DOHH2 (cell line): ENCODE data around the gene DDX51.

Experiments
- H3F3A ChIP-seq: fragments of 200-600 bp; sonication (generic), shearing (Covaris generic); 2 replicates; pipeline ENCODE4 v1.6.0; 2016; ENCODE audit warnings: antibody characterized with exemption, mild to moderate bottlenecking; ENCODE audit not compliant: control insufficient read depth, insufficient read depth
- H3K27ac ChIP-seq: fragments of 200-600 bp; sonication (generic); 2 replicates; pipeline ENCODE4 v1.5.1; 2014; ENCODE audit warnings: low read depth, mild to moderate bottlenecking, low read length, moderate library complexity
- H3K27me3 ChIP-seq: fragments of 200-600 bp; sonication (generic); 2 replicates; pipeline ENCODE4 v1.6.1; 2014; ENCODE audit warnings: mild to moderate bottlenecking, low read length, mixed read lengths; ENCODE audit not compliant: control insufficient read depth
- H3K36me3 ChIP-seq: fragments of 200-600 bp; sonication (generic); 2 replicates; pipeline ENCODE4 v1.6.1; 2014; ENCODE audit warnings: mild to moderate bottlenecking, low read length, moderate library complexity, mixed read lengths; ENCODE audit not compliant: control insufficient read depth
- H3K4me1 ChIP-seq: fragments of 200-600 bp; sonication (generic); 2 replicates; pipeline ENCODE4 v1.6.1; 2014; ENCODE audit warnings: mild to moderate bottlenecking, low read length, mixed read lengths; ENCODE audit not compliant: control insufficient read depth
- H3K4me2 ChIP-seq: fragments of 200-600 bp; sonication (generic); 2 replicates; pipeline ENCODE4 v1.6.0; 2014; ENCODE audit warnings: mild to moderate bottlenecking, low read length, moderate library complexity
- H3K4me3 ChIP-seq: fragments of 200-600 bp; sonication (generic); 2 replicates; pipeline ENCODE4 v1.5.1; 2014; ENCODE audit warnings: mild to moderate bottlenecking, low read length, mixed read lengths
- H3K79me2 ChIP-seq: fragments of 200-600 bp; sonication (generic); 2 replicates; pipeline ENCODE4 v1.6.1; 2014; ENCODE audit warnings: mild to moderate bottlenecking, low read length, mixed read lengths; ENCODE audit not compliant: control insufficient read depth
- H3K9me2 ChIP-seq: fragments of 200-600 bp; sonication (generic); replicated peaks from 2 replicates; pipeline ENCODE4 v1.6.1; 2014; ENCODE audit warnings: mild to moderate bottlenecking, low read length, mixed read lengths; ENCODE audit not compliant: control insufficient read depth
- H3K9me3 ChIP-seq: fragments of 200-600 bp; sonication (generic); 2 replicates; pipeline ENCODE4 v1.6.1; 2014; ENCODE audit warnings: antibody characterized with exemption, low read length, mixed read lengths; ENCODE audit not compliant: control insufficient read depth, insufficient read depth
- H4K20me1 ChIP-seq: fragments of 200-600 bp; sonication (generic); 2 replicates; pipeline ENCODE4 v1.6.0; 2014; ENCODE audit warnings: low read depth, mild to moderate bottlenecking, antibody characterized with exemption, low read length, moderate library complexity; ENCODE audit not compliant: control insufficient read depth, insufficient read depth
- CTCF ChIP-seq: fragments of 200-600 bp; sonication (generic); IDR thresholded peaks from one replicate; pipeline ENCODE4 v1.5.1; 2014; ENCODE audit warnings: antibody characterized with exemption, mild to moderate bottlenecking, low read depth, low read length; ENCODE audit not compliant: poor library complexity, severe bottlenecking
- EZH2phosphoT487 ChIP-seq: fragments of 200-600 bp; sonication (generic); IDR thresholded peaks from 2 replicates; pipeline ENCODE4 v1.6.1; 2017; ENCODE audit warnings: borderline replicate concordance, mild to moderate bottlenecking, antibody characterized with exemption, low read length, moderate library complexity, mixed read lengths

The DDX51 gene

GRCh38 chr12:132160016-132160415, 15.9 kb upstream of the DDX51 start:
- Histone ChIP-seq H3K36me3 (peaks cover 35% of the 10 kb centered on the region), H3K79me2 (no peaks in the 10 kb centered on the region), H4K20me1 (no peaks in the 10 kb centered on the region), H3F3A (peaks cover 22% of the 10 kb centered on the region), H3K27ac (no peak overlapping the region), H3K9me2 (no peaks in the 10 kb centered on the region), H3K4me1 (no peaks in the 10 kb centered on the region), H3K4me2 (no peak overlapping the region), H3K9me3 (peaks cover 28% of the 10 kb centered on the region), H3K27me3 (no peaks in the 10 kb centered on the region), H3K4me3 (no peak overlapping the region)
- TF ChIP-seq CTCF (no peak), EZH2phosphoT487 (no peak)

GRCh38 chr12:132159555-132160003, 15.5 kb upstream of the DDX51 start:
- Histone ChIP-seq H3K9me2 (no peaks in the 10 kb centered on the region), H3K4me3 (no peak overlapping the region), H3K4me1 (no peaks in the 10 kb centered on the region), H3K79me2 (no peaks in the 10 kb centered on the region), H3K4me2 (no peak overlapping the region), H3K9me3 (peaks cover 28% of the 10 kb centered on the region), H3K36me3 (peaks cover 35% of the 10 kb centered on the region), H3K27ac (no peak overlapping the region), H3F3A (peaks cover 22% of the 10 kb centered on the region), H3K27me3 (no peaks in the 10 kb centered on the region), H4K20me1 (no peaks in the 10 kb centered on the region)
- TF ChIP-seq EZH2phosphoT487 (no peak), CTCF (no peak)

- Histone ChIP-seq H3K4me1 (no peaks in the 10 kb centered on the region), H3K36me3 (peaks cover 35% of the 10 kb centered on the region), H3K27ac (no peak overlapping the region), H3K79me2 (no peaks in the 10 kb centered on the region), H3K4me2 (no peak overlapping the region), H4K20me1 (no peaks in the 10 kb centered on the region), H3F3A (peaks cover 22% of the 10 kb centered on the region), H3K9me2 (no peaks in the 10 kb centered on the region), H3K27me3 (no peaks in the 10 kb centered on the region), H3K9me3 (peaks cover 28% of the 10 kb centered on the region), H3K4me3 (no peak overlapping the region)
- no peak for TF ChIP-seq EZH2phosphoT487
- TF ChIP-seq CTCF = no peak
Measured at GRCh38 chr12:132158677-132159554, 14.8 kb upstream of the DDX51 start.
